Endothelial cell of umbilical vein (primary cell): ENCODE measurements around the gene MGME1. TPM values are rescaled to one million over a fixed set of nuclear protein-coding genes. Genes with fewer than 3 reads are reported as not detected.

Experiments
- BruUV-seq: library from RNA; stranded (reverse); fragments of 400-500 nt; replicated peaks from 2 replicates; lab custom pipeline; 2021; lab: Mats Ljungman, UMichigan
- CTCF ChIA-PET: fragments of 300-600, 350-600 bp; sonication (Branson Sonifier 250); formaldehyde crosslinking; loops from one replicate; lab custom pipeline; 2021; ENCODE audit warnings: antibody characterized with exemption, inconsistent platforms; lab: Charles Lee
- POLR2A ChIA-PET: fragments of 300-600, 350-600 bp; sonication (Branson Sonifier 250); formaldehyde crosslinking; loops from one replicate; lab custom pipeline; 2021; ENCODE audit warnings: antibody characterized with exemption, inconsistent platforms; lab: Charles Lee
- DNase-seq: peaks from one replicate; pipeline ENCODE4 v3.0.0-alpha.2; 2011; ENCODE audit warnings: low read depth, low spot score
- FAIRE-seq: peaks from 2 replicates; lab custom pipeline; 2011; peaks lifted over from hg19 to GRCh38; lab: Jason Lieb, UNC
- H2AFZ ChIP-seq: 2 replicates; pipeline ENCODE4 v1.6.0; 2012; ENCODE audit warnings: low read depth, low read length, control low read depth, inconsistent platforms
- H3K27ac ChIP-seq: 2 replicates; pipeline ENCODE4 v1.5.1; 2011; ENCODE audit warnings: low read depth, mild to moderate bottlenecking, control low read depth, low read length, moderate library complexity; ENCODE audit not compliant: insufficient read depth
- H3K27me3 ChIP-seq, 2 experiments: 2 replicates each; pipeline versions ENCODE4 v1.6.0 to v1.6.1; 2011; ENCODE audit warnings: low read length in 2 of 2, mixed read lengths in 1 of 2; ENCODE audit not compliant: control insufficient read depth in 2 of 2, insufficient read depth in 2 of 2
- H3K36me3 ChIP-seq, 2 experiments: 2 replicates in 1 of 2; 3 replicates in 1 of 2; pipeline ENCODE4 v1.5.1; 2011; ENCODE audit warnings: low read length in 2 of 2, mild to moderate bottlenecking in 1 of 2, moderate library complexity in 1 of 2; ENCODE audit not compliant: control insufficient read depth in 2 of 2, insufficient read depth in 2 of 2; ENCODE audit errors: extremely low read depth in 1 of 2
- H3K4me1 ChIP-seq: 3 replicates; pipeline ENCODE4 v1.5.1; 2011; ENCODE audit warnings: mild to moderate bottlenecking, low read length; ENCODE audit not compliant: control insufficient read depth, insufficient read depth; ENCODE audit errors: extremely low read depth
- H3K4me2 ChIP-seq: 2 replicates; pipeline ENCODE4 v1.6.1; 2011; ENCODE audit warnings: low read length, control low read depth, mixed read lengths; ENCODE audit not compliant: insufficient read depth
- H3K4me3 ChIP-seq, 3 experiments: fragments of 200-600 bp in 1 of 3; sonication (generic), shearing (Covaris generic) in 1 of 3; replicated peaks in 1 of 3; 2 replicates each; pipeline ENCODE4 v1.5.1; 2011 to 2016; ENCODE audit warnings: control low read depth in 3 of 3, low read length in 3 of 3, mild to moderate bottlenecking in 2 of 3, inconsistent platforms in 1 of 3, low read depth in 1 of 3, moderate library complexity in 1 of 3; ENCODE audit not compliant: insufficient read depth in 1 of 3
- H3K79me2 ChIP-seq: 2 replicates; pipeline ENCODE4 v1.6.0; 2012; ENCODE audit warnings: low read length, inconsistent platforms; ENCODE audit not compliant: control insufficient read depth, insufficient read depth
- H3K9ac ChIP-seq: replicated peaks from 2 replicates; pipeline ENCODE3; 2011; ENCODE audit warnings: low read length, control low read depth; ENCODE audit not compliant: insufficient read depth; ENCODE audit errors: extremely low read depth
- H3K9me1 ChIP-seq: replicated peaks from 3 replicates; pipeline ENCODE4 v1.6.0; 2011; ENCODE audit warnings: mild to moderate bottlenecking, low read length; ENCODE audit not compliant: control insufficient read depth, insufficient read depth; ENCODE audit errors: extremely low read depth
- H3K9me3 ChIP-seq: replicated peaks from 2 replicates; pipeline ENCODE4 v1.5.1; 2012; ENCODE audit warnings: low read length, inconsistent platforms; ENCODE audit not compliant: control insufficient read depth, insufficient read depth
- H4K20me1 ChIP-seq: replicated peaks from 2 replicates; pipeline ENCODE3; 2011; ENCODE audit warnings: mild to moderate bottlenecking, low read length; ENCODE audit not compliant: control insufficient read depth, insufficient read depth; ENCODE audit errors: extremely low read depth
- CTCF ChIP-seq, 2 donors: IDR thresholded peaks; 1 replicate in 1 of 2; 2 replicates in 1 of 2; pipeline ENCODE4 v1.5.1; 2011; ENCODE audit warnings: low read length in 2 of 2, mild to moderate bottlenecking in 2 of 2, moderate library complexity in 2 of 2, control low read depth in 1 of 2, inconsistent platforms in 1 of 2, low read depth in 1 of 2; ENCODE audit not compliant: insufficient read depth in 1 of 2; ENCODE audit errors: extremely low read depth in 1 of 2
- EZH2 ChIP-seq: IDR thresholded peaks from 2 replicates; pipeline ENCODE4 v1.6.1; 2012; ENCODE audit warnings: borderline replicate concordance, low read depth, mild to moderate bottlenecking, moderate library complexity, low read length, inconsistent platforms; ENCODE audit not compliant: severe bottlenecking
- FOS ChIP-seq: IDR thresholded peaks from 2 replicates; pipeline ENCODE4 v1.6.1; 2011; ENCODE audit warnings: mild to moderate bottlenecking, low read length, moderate library complexity, borderline replicate concordance; ENCODE audit not compliant: insufficient read depth
- GATA2 ChIP-seq: IDR thresholded peaks from 2 replicates; pipeline ENCODE4 v1.7.0; 2011; ENCODE audit warnings: low read depth, mild to moderate bottlenecking, moderate library complexity, mixed read lengths, low read length; ENCODE audit not compliant: insufficient read length, insufficient read depth
- JUN ChIP-seq: IDR thresholded peaks from 2 replicates; pipeline ENCODE4 v1.6.1; 2011; ENCODE audit warnings: borderline replicate concordance, low read depth; ENCODE audit not compliant: insufficient read length, insufficient read depth
- MAX ChIP-seq: IDR thresholded peaks from 2 replicates; pipeline ENCODE4 v1.6.1; 2011; ENCODE audit not compliant: insufficient read depth, insufficient read length
- MYC ChIP-seq: IDR thresholded peaks from one replicate; pipeline ENCODE4 v1.6.1; 2011; ENCODE audit warnings: mild to moderate bottlenecking, low read depth, low read length
- POLR2A ChIP-seq: IDR thresholded peaks from 2 replicates; pipeline ENCODE4 v1.6.1; 2012; ENCODE audit warnings: low read depth, mild to moderate bottlenecking, control low read depth, low read length
- POLR2AphosphoS5 ChIP-seq: IDR thresholded peaks from 2 replicates; pipeline ENCODE4 v1.6.1; 2012; ENCODE audit warnings: low read depth, mild to moderate bottlenecking, control low read depth, low read length, moderate library complexity; ENCODE audit not compliant: insufficient read depth
- dilution Hi-C: fragments of 300-500 bp; cut with MboI; formaldehyde crosslinking; loops from one replicate; pipeline ENCODE4 v1.15.0; 2019; ENCODE audit warnings: low sequenced_read_pairs; ENCODE audit not compliant: extremely low pct_ligation_motif_present
- intact Hi-C: fragments of 100-400 bp; cut with micrococcal nuclease; formaldehyde crosslinking; loops from one replicate; pipeline ENCODE4 v1.10.0; 2022
- polyA plus RNA-seq, 4 experiments: library from polyadenylated mRNA; depleted of rRNA in 3 of 4; stranded (reverse) in 3 of 4; unstranded in 1 of 4; fragments of >200 nt; gene quantifications; 2 replicates each; pipeline versions ENCODE4 v1.2.1 to v1.2.3, GENCODE V29; 2011 to 2012; ENCODE audit warnings: missing spikeins in 1 of 4
- total RNA-seq: library from RNA; stranded (reverse); gene quantifications from 2 replicates; pipeline ENCODE4 v1.2.3, GENCODE V29; 2021

MGME1 gene
- total and polyA plus RNA-seq, 2 donors (not counting 3 experiments of a cell fraction or from before 2014, with no cell fraction given): 8.9 to 26.2 TPM

- Histone ChIP-seq H3K27me3 (peaks cover 9 to 16% of the 10 kb centered on the region in 2 experiments), H3K9ac (no peak overlapping the region), H3K9me1 (no peaks in the 10 kb centered on the region), H3K4me2 (no peak overlapping the region), H3K4me1 (no peaks in the 10 kb centered on the region), H4K20me1 (no peaks in the 10 kb centered on the region), H3K27ac (no peak overlapping the region), H2AFZ (no peak overlapping the region), H3K36me3 (no peaks in the 10 kb centered on the region), H3K4me3 (no peak overlapping the region), H3K79me2 (no peaks in the 10 kb centered on the region), H3K9me3 (no peaks in the 10 kb centered on the region)
- DNase-seq: no peak
- BruUV-seq: no TSS peak
- dilution Hi-C loops: no loop called here
- ChIA-PET POLR2A (no interaction called here), CTCF (no interaction called here)
- intact Hi-C loops: no loop called here
- no peak for FAIRE-seq
- no peak for TF ChIP-seq POLR2AphosphoS5
- no peak for TF ChIP-seq MYC
- no peak for TF ChIP-seq JUN
- TF ChIP-seq POLR2A: no peak
- TF ChIP-seq EZH2: no peak
- no peak for TF ChIP-seq FOS
- TF ChIP-seq MAX: no peak
- no peak for TF ChIP-seq CTCF (IDR thresholded peaks at IDR 0.05; ENCODE audit: extremely low read depth in 1 of 2, insufficient read depth in 1 of 2, low read depth in 1 of 2, low read length in 2 of 2)
- TF ChIP-seq GATA2: no peak
Observed at GRCh38 chr20:17925141-17925939, 43.5 kb upstream of the MGME1 start.
